ENCODE results near the gene SYNE2.
"Not testable (repeated sequence)": the region's sequence is repeated elsewhere in the genome, so short reads cannot be mapped to it uniquely, and the experiment has no call there.

Gene SYNE2, protein sequence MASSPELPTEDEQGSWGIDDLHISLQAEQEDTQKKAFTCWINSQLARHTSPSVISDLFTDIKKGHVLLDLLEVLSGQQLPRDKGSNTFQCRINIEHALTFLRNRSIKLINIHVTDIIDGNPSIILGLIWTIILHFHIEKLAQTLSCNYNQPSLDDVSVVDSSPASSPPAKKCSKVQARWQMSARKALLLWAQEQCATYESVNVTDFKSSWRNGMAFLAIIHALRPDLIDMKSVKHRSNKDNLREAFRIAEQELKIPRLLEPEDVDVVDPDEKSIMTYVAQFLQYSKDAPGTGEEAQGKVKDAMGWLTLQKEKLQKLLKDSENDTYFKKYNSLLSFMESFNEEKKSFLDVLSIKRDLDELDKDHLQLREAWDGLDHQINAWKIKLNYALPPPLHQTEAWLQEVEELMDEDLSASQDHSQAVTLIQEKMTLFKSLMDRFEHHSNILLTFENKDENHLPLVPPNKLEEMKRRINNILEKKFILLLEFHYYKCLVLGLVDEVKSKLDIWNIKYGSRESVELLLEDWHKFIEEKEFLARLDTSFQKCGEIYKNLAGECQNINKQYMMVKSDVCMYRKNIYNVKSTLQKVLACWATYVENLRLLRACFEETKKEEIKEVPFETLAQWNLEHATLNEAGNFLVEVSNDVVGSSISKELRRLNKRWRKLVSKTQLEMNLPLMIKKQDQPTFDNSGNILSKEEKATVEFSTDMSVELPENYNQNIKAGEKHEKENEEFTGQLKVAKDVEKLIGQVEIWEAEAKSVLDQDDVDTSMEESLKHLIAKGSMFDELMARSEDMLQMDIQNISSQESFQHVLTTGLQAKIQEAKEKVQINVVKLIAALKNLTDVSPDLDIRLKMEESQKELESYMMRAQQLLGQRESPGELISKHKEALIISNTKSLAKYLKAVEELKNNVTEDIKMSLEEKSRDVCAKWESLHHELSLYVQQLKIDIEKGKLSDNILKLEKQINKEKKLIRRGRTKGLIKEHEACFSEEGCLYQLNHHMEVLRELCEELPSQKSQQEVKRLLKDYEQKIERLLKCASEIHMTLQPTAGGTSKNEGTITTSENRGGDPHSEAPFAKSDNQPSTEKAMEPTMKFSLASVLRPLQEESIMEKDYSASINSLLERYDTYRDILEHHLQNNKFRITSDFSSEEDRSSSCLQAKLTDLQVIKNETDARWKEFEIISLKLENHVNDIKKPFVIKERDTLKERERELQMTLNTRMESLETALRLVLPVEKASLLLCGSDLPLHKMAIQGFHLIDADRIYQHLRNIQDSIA (N-terminal part only)

GRCh38 chr14:63852817-63853731, at the start of gene SYNE2:
Gene SYNE2, plus strand, starts transcription at chr14:63853004. Its CDS starts 56,145 bp downstream, at chr14:63909149.
- peak; percentile 79 for DNase-seq (ENCODE audit: low read depth)

GRCh38 chr14:63803221-63803791, 49.5 kb upstream of the SYNE2 start:
- not testable (repeated sequence) for DNase-seq (ENCODE audit: low read depth)

DNA sequence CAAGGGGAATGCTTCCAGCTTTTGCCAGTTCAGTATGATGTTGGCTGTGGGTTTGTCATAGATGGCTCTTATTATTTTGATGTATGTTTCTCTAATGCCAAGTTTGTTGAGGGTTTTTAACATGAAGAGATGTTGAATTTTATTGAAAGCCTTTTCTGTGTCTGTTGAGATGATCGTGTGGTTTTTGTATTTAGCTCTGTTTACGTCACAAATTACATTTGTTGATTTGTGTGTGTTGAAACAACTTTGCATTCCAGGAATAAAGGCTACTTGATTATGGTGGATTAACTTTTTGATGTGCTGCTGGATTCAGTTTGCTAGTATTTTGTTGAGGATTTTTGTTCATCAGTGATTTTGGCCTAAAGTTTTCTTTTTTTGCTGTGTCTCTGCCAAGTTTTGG, 46.7 kb upstream of the SYNE2 start:
- not testable (repeated sequence) for DNase-seq (ENCODE audit: low read depth)

DNA sequence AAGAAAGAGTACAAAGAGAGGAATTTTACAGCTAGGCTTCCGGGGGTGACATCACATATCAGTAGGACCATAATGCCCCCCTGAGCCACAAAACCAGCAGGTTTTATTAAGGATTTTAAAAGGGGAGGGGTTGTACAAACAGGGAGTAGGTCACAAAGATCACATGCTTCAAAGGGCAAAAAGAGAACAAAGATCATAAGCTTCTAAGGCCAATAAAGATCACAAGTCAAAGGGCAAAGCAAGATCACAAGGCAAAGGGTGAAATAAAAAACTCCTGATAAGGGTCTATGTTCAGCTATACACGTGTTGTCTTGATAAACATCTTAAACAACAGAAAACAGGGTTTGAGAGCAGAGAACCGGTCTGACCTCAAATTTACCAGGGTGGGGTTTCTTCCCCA, 41.1 kb upstream of the SYNE2 start:
- not testable (repeated sequence) for DNase-seq (ENCODE audit: low read depth)

DNA sequence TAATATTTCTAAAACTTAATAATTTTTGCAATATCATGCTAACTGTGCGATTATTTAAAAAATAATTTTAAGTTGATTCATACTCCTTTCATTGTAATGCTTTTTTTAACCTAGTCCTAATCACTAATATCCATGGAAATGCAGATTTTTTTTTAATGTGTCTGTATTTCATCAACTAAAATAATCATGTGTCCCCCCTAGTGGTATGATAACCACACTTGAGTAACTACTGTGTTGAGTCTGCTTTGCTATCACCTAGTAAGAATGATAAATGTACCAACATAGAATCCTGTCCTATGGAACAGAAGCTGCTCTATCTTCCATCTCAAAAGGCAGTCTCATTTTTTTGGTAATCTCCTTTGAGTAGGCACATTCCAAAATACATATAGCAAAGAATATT, 19.1 kb upstream of the SYNE2 start:
- DNase-seq (ENCODE audit: low read depth) = peak; percentile 17

DNA sequence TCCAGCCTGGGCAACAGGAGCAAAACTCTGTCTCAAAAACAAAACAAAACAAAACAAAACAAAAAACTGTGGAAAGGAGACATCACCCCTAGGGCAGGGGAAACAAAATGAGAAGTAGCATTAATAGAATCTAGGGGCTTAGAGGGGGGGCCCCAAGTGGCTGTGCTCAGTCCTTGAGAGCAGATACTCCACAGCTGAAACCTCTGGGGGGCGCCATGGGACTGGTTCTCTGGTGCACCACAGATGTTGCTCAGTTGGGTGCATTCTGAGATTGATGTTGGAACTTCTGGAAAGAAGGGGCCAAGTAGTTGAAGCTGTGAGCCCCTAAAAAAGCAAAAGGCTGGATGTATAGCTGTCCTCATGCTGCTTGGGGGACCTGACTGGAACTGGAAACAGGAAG, 11.8 kb upstream of the SYNE2 start:
- peak; percentile 20 for DNase-seq (ENCODE audit: low read depth)

- no peak for DNase-seq (ENCODE audit: low read depth)
These were observed 9.0 kb upstream of the SYNE2 start for GRCh38 chr14:63843796-63844195.

GRCh38 chr14:63848890-63849289, 3.9 kb upstream of the SYNE2 start:
- no peak for DNase-seq (ENCODE audit: low read depth)

DNA sequence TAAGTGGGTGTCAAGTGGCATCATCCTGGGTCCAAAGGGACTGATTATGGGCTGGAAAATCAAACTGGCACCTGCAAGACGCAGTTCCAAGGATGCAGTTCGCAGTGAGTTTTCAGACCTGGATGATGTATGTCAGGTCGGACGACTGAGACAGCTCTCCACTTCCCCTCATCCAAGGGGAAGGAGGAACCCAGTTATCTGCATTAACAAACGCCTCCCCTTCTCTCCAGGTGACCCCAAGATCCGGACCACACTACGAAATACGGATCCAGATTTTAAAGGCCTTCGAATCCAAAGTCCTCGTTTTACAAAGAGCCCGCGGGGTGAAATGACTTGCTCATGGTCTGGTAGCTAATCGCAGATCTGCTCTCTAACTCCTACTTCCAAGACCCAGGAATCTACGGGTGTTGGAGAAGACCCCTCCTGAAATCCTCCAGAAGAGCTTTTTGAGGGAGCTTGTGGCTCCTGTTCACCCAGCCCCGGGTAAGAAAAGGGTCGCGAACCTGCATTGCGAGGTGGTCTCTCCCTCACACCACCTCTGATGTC, 460 bp upstream of the SYNE2 start:
- DNase-seq (ENCODE audit: low read depth) = peak; percentile 41

GRCh38 chr14:63853831-63854293, 1.1 kb downstream of the SYNE2 start:
- peak; percentile 80 for DNase-seq (ENCODE audit: low read depth)

DNA sequence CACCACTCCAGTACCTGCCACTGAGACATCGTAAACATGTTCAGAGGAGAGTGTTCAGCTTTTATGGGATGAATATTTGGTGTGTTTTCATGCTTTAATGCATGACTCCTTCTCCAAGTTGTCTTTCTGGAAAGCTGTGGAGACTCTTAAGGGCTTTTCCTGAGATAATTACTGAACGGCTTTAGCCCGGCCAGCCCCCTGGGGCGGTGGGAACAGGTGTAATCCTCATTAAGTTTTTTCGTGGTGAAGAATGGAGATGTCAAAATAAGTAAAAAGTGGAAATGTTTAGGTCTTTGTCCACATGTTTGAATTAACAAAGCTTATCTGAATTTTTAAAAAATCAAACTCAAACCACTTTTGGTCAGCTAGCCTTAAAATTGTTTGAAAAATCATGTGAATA, 1.5 kb downstream of the SYNE2 start:
- DNase-seq (ENCODE audit: low read depth) = no peak

- DNase-seq (ENCODE audit: low read depth) = no peak
These were observed 2.5 kb downstream of the SYNE2 start for GRCh38 chr14:63855281-63855680.

- DNase-seq (ENCODE audit: low read depth) = peak; percentile 45
These were observed 4.7 kb downstream of the SYNE2 start for GRCh38 chr14:63857466-63858030.

GRCh38 chr14:63860146-63860545, 7.3 kb downstream of the SYNE2 start:
- no peak for DNase-seq (ENCODE audit: low read depth)

DNA sequence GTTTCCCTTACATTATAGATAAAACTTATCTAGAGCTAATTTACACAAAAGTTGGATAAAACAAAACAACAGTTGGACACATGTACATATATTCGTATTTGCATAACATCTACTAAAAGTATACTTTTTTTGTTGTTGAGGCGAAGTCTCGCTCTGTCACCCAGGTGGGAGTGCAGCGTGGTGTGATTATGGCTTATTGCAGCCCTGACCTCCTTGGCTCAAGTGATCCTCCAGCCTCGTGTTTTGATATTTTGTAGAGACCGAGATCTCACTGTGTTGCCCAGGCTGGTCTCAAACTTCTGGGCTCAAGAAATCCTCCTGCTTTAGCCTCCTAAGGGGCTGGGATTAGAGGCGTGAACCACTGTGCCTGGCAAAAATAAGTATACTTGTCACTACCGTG, 9.4 kb downstream of the SYNE2 start:
- DNase-seq (ENCODE audit: low read depth) = no peak

- no peak for DNase-seq (ENCODE audit: low read depth)
These were observed 10.2 kb downstream of the SYNE2 start for GRCh38 chr14:63863004-63863403.

DNA sequence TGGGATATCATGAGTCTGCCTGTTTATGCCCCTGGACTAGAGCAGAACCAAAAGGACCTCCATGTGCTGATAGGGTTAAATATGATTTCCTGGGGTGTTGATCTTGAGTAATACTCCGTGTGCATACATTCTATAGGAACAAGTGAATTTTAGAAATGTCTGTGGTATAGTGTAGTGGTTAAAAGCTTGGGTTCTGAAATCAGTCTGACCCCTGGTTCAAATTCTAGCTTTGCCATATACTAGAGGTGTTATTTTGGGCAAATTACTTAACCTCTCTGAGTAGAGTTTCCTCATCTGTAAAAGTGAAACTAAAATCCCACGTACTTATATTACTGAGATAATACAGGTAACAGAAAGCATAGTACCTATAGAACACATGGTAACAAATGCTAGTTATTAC, 12.0 kb downstream of the SYNE2 start:
- DNase-seq (ENCODE audit: low read depth) = not testable (repeated sequence)

- DNase-seq (ENCODE audit: low read depth) = no peak
These were observed 15.4 kb downstream of the SYNE2 start for GRCh38 chr14:63867933-63868921.
